Tibial nerve (tissue), 4 donors: Measurements from ENCODE around the gene FAM131C.

Experiments
- CTCF ChIP-seq, 5 experiments: fragments of 200-600 bp in 3 of 5; fragments of 450-650 bp in 2 of 5; sonication (generic) in 3 of 5; IDR thresholded peaks; one replicate each; pipeline ENCODE4 v1.5.1; 2016 to 2019; ENCODE audit warnings: antibody characterized with exemption in 5 of 5, mild to moderate bottlenecking in 3 of 5, moderate library complexity in 2 of 5
- EP300 ChIP-seq, 2 donors: sonication (generic); formaldehyde crosslinking; IDR thresholded peaks; one replicate each; pipeline ENCODE4 v1.6.1; 2017; ENCODE audit warnings: antibody characterized with exemption in 2 of 2, mild to moderate bottlenecking in 1 of 2

- TF ChIP-seq EP300 (IDR thresholded peaks at IDR 0.05) (no peak), CTCF (IDR thresholded peaks at IDR 0.05) (no peak)
Observed at GRCh38 chr1:16122350-16122881, 49.0 kb upstream of the FAM131C start.
